HG03196 (cell line): ENCODE measurements around the gene UBC.

ENCODE experiments used
- ATAC-seq: cut with Tn5 transposase; IDR thresholded peaks from one replicate; pipeline ENCODE4 v1.9.1; 2021; ENCODE audit not compliant: unreplicated experiment

UBC gene

GRCh38 chr12:124914392-124915238 is at the start of gene UBC:
TSS of gene UBC (minus strand) at chr12:124914650. CDS start at chr12:124913771, 879 bp downstream.
- peak; percentile 31 for ATAC-seq

GRCh38 chr12:124963211-124963610 is 48.8 kb upstream of the UBC start:
- ATAC-seq, result no peak

GRCh38 chr12:124961055-124961454 is 46.6 kb upstream of the UBC start:
- ATAC-seq, result no peak

GRCh38 chr12:124956571-124956970 is 42.1 kb upstream of the UBC start:
- ATAC-seq, result no peak

GRCh38 chr12:124954771-124955170 is 40.3 kb upstream of the UBC start:
- no peak for ATAC-seq

GRCh38 chr12:124953689-124954405 is 39.4 kb upstream of the UBC start:
- no peak for ATAC-seq

- no peak for ATAC-seq
Observed at GRCh38 chr12:124952801-124953200, 38.4 kb upstream of the UBC start.

- no peak for ATAC-seq
Observed at GRCh38 chr12:124952295-124952694, 37.8 kb upstream of the UBC start.

GRCh38 chr12:124949779-124950728 is 35.6 kb upstream of the UBC start:
- ATAC-seq, result no peak

- no peak for ATAC-seq
Observed at GRCh38 chr12:124949066-124949465, 34.6 kb upstream of the UBC start.

- ATAC-seq, result no peak
Observed at GRCh38 chr12:124947561-124948398, 33.3 kb upstream of the UBC start.

- ATAC-seq, result no peak
Observed at GRCh38 chr12:124947013-124947412, 32.6 kb upstream of the UBC start.

- no peak for ATAC-seq
Observed at GRCh38 chr12:124946447-124946793, 32.0 kb upstream of the UBC start.

- ATAC-seq, result no peak
Observed at GRCh38 chr12:124941170-124941527, 26.7 kb upstream of the UBC start.

- ATAC-seq, result peak; percentile 43
Observed at GRCh38 chr12:124940393-124941169, 26.1 kb upstream of the UBC start.

GRCh38 chr12:124940143-124940392 is 25.6 kb upstream of the UBC start:
- ATAC-seq, result no peak

GRCh38 chr12:124939421-124940142 is 25.1 kb upstream of the UBC start:
- peak; percentile 52 for ATAC-seq

- peak; percentile 46 for ATAC-seq
Observed at GRCh38 chr12:124939079-124939420, 24.6 kb upstream of the UBC start.

GRCh38 chr12:124938587-124938986 is 24.1 kb upstream of the UBC start:
- ATAC-seq, result no peak
